KMS-11 (cell line): Measurements from ENCODE around the gene FOXP1.

Experiments used
- H2AFZ ChIP-seq: fragments of 200-600 bp; sonication (generic); 2 replicates; pipeline ENCODE4 v1.6.1; 2016; ENCODE audit warnings: antibody characterized with exemption, mixed run types, low read depth
- H3K27ac ChIP-seq: fragments of 200-600 bp; sonication (generic); 2 replicates; pipeline ENCODE4 v1.6.1; 2016; ENCODE audit warnings: mild to moderate bottlenecking, mixed run types
- H3K27me3 ChIP-seq: fragments of 200-600 bp; sonication (generic); 2 replicates; pipeline ENCODE4 v1.6.1; 2017; ENCODE audit warnings: mild to moderate bottlenecking, low read depth, mixed run types, moderate library complexity; ENCODE audit not compliant: insufficient read depth
- H3K36me3 ChIP-seq: fragments of 200-600 bp; sonication (generic); 2 replicates; pipeline ENCODE4 v1.6.1; 2017; ENCODE audit warnings: mild to moderate bottlenecking, mixed run types; ENCODE audit not compliant: insufficient read depth
- H3K4me1 ChIP-seq: fragments of 200-600 bp; sonication (generic); 2 replicates; pipeline ENCODE4 v1.6.1; 2016; ENCODE audit warnings: mild to moderate bottlenecking, low read depth, mixed run types; ENCODE audit not compliant: poor library complexity, severe bottlenecking
- H3K4me2 ChIP-seq: fragments of 200-600 bp; sonication (generic); 2 replicates; pipeline ENCODE4 v1.7.0; 2016; ENCODE audit warnings: mild to moderate bottlenecking, mixed run types
- H3K4me3 ChIP-seq: fragments of 200-600 bp; sonication (generic); IDR thresholded peaks from 2 replicates; pipeline ENCODE4 v1.6.1; 2017; ENCODE audit warnings: low read depth, low read length, mixed read lengths; ENCODE audit not compliant: insufficient read depth
- H3K79me2 ChIP-seq: fragments of 200-600 bp; sonication (generic); 2 replicates; pipeline ENCODE4 v1.6.1; 2016; ENCODE audit warnings: low read depth, mixed run types; ENCODE audit not compliant: insufficient read depth
- H3K9ac ChIP-seq: fragments of 200-600 bp; sonication (generic); 2 replicates; pipeline ENCODE4 v1.6.1; 2016; ENCODE audit warnings: mild to moderate bottlenecking, mixed run types
- H4K20me1 ChIP-seq: fragments of 200-600 bp; sonication (generic); 2 replicates; pipeline ENCODE4 v1.6.1; 2016; ENCODE audit warnings: mild to moderate bottlenecking, mixed run types; ENCODE audit not compliant: insufficient read depth
- CTCF ChIP-seq: fragments of 200-600 bp; sonication (generic); conservative IDR thresholded peaks from 2 replicates; pipeline ENCODE4 v1.6.1; 2017; ENCODE audit warnings: low read depth, mild to moderate bottlenecking, antibody characterized with exemption, low read length, moderate library complexity, mixed read lengths

FOXP1 gene

GRCh38 chr3:71087143-71088018 lies 496.1 kb downstream of the FOXP1 start:
- H3K27me3 ChIP-seq: no peaks in the 10 kb centered on the region
- no peak overlapping the region for H3K4me2 ChIP-seq
- no peak overlapping the region for H3K4me3 ChIP-seq
- H3K4me1 ChIP-seq: peaks cover 33% of the 10 kb centered on the region
- no peak overlapping the region for H2AFZ ChIP-seq
- TF ChIP-seq CTCF: no peak
- no peaks in the 10 kb centered on the region for H3K79me2 ChIP-seq
- H3K9ac ChIP-seq: no peak overlapping the region
- no peak overlapping the region for H3K27ac ChIP-seq
- H4K20me1 ChIP-seq: no peaks in the 10 kb centered on the region
- no peaks in the 10 kb centered on the region for H3K36me3 ChIP-seq

- H3K27ac ChIP-seq: no peak overlapping the region
- H3K27me3 ChIP-seq: no peaks in the 10 kb centered on the region
- no peak for TF ChIP-seq CTCF
- no peaks in the 10 kb centered on the region for H3K79me2 ChIP-seq
- H3K9ac ChIP-seq: no peak overlapping the region
- no peak overlapping the region for H3K4me2 ChIP-seq
- no peaks in the 10 kb centered on the region for H3K36me3 ChIP-seq
- H4K20me1 ChIP-seq: no peaks in the 10 kb centered on the region
- no peak overlapping the region for H3K4me3 ChIP-seq
- no peak overlapping the region for H2AFZ ChIP-seq
- peaks cover 33% of the 10 kb centered on the region for H3K4me1 ChIP-seq
Observed at GRCh38 chr3:71086777-71087142, 496.8 kb downstream of the FOXP1 start.

- no peaks in the 10 kb centered on the region for H3K27me3 ChIP-seq
- no peaks in the 10 kb centered on the region for H3K36me3 ChIP-seq
- H2AFZ ChIP-seq: no peak overlapping the region
- H3K9ac ChIP-seq: no peak overlapping the region
- no peaks in the 10 kb centered on the region for H3K79me2 ChIP-seq
- peak overlapping the region; percentile 20; the same call in 1 of the 2 replicates for H3K27ac ChIP-seq
- H3K4me1 ChIP-seq: peaks cover 33% of the 10 kb centered on the region
- H3K4me3 ChIP-seq: no peak overlapping the region
- H4K20me1 ChIP-seq: no peaks in the 10 kb centered on the region
- H3K4me2 ChIP-seq: peak overlapping the region; percentile 33
- TF ChIP-seq CTCF: no peak
Observed at GRCh38 chr3:71083726-71084131, 499.8 kb downstream of the FOXP1 start.

- no peak overlapping the region for H3K4me3 ChIP-seq
- no peak overlapping the region for H3K4me2 ChIP-seq
- no peak overlapping the region for H2AFZ ChIP-seq
- no peaks in the 10 kb centered on the region for H3K79me2 ChIP-seq
- no peak overlapping the region for H3K9ac ChIP-seq
- no peak for TF ChIP-seq CTCF
- no peaks in the 10 kb centered on the region for H3K36me3 ChIP-seq
- H3K27ac ChIP-seq: no peak overlapping the region
- peaks cover 30% of the 10 kb centered on the region for H3K4me1 ChIP-seq
- no peaks in the 10 kb centered on the region for H3K27me3 ChIP-seq
- no peaks in the 10 kb centered on the region for H4K20me1 ChIP-seq
Observed at GRCh38 chr3:71082833-71083232, 500.7 kb downstream of the FOXP1 start.
